Limb (tissue), 2 donors: ENCODE data around the gene GRIK1.

Experiments
- DNase-seq, 2 donors: peaks; one replicate each; pipeline ENCODE4 v3.0.0-alpha.2; 2016; ENCODE audit errors: extremely low spot score in 2 of 2

GRIK1 gene

GRCh38 chr21:29645666-29646553 lies 293.9 kb downstream of the GRIK1 start:
- no peak for DNase-seq

DNA sequence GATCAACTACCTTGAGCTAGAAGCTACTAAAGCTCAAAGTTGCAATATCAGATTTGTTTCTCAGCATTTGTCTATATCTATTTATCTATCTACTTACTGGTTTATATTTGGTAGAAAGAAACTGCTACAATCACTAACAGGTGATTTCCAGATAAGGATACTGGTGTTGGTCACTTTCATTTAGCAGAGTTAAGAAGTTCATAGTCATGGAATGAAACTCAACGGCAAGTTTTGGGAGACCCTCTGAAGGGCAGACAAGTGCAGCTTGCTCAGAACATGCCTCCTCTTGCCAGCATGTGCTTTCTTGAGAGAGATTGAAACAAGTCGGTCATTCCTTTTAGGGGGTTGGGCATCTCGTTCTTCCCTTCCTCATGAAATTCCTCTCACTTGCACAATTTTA lies 296.5 kb downstream of the GRIK1 start:
- no peak for DNase-seq

- no peak for DNase-seq
Observed at GRCh38 chr21:29642551-29643245, 297.1 kb downstream of the GRIK1 start.

DNA sequence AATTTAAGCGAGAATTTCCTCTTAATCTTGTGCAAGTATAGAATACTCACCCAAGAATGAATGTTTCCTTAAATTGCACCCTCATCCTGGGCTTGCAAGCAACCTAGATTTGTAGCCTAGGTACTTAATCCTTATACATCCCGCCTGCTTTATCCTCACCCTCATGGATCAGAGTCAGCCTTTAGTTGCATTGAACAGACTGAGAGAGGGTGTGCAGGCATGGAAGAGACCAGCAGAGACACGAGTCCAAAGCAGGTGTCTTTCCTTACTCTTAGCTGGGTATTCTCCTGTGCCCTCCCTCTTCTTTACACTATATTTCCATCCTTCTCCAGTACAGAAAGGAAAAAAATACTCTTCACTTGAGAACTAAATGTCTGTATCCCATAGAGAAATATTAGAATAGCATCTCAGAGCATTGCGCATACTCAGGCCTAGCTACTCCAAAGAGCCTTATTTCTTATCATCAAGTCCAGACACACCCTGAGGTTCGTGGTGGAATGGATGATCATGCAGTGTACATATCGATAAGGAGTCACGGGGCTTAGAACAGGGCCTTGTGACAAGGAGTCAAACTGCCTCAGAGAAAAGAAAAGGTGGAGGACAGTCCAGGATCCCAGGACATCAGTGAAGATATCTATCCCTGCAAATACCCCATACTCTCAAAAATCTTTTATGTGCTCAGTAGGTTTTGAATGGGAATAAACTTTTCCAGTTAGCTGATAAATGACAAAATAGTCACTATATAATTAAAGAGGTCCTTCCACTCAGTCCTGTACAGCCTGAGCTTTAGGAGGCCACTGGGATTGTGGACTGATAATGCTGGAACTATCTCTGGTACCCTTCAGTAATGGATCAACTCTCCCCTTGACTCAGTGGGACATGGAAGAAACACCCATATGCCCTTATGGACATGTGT lies 297.9 kb downstream of the GRIK1 start:
- DNase-seq = no peak

DNA sequence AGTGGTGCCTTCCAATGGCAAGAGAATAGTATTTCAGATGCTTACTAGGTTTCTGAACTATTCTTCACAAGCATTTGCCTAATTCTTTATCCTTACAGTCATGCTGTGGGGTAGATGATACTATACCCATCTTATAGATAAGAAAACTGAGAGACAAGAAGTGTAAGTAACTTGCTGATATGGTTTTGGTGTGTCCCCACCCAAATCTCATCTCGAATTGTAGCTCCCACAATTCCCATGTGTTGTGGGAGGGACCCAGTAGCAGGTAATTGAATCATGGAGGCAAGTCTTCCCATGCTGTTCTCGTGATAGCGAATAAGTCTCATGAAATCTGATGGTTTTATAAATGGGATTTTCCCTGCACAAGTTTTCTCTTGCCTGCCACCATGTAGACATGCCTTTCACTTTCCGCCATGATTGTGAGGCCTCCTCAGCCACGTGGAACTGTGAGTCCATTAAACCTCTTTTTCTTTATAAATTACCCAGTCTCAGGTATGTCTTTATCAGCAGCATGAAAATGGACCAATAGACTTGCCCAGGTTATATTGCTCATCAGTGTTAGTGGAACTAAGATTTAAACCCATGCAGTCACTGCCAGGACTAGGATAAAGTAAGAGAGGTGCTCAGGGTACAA lies 298.7 kb downstream of the GRIK1 start:
- DNase-seq = no peak

- DNase-seq = no peak
Observed at GRCh38 chr21:29640080-29640508, 299.7 kb downstream of the GRIK1 start.

- DNase-seq = no peak
Observed at GRCh38 chr21:29639366-29640079, 300.3 kb downstream of the GRIK1 start.

GRCh38 chr21:29638761-29639327 lies 301.0 kb downstream of the GRIK1 start:
- no peak for DNase-seq

GRCh38 chr21:29638138-29638537 lies 301.7 kb downstream of the GRIK1 start:
- no peak for DNase-seq

DNA sequence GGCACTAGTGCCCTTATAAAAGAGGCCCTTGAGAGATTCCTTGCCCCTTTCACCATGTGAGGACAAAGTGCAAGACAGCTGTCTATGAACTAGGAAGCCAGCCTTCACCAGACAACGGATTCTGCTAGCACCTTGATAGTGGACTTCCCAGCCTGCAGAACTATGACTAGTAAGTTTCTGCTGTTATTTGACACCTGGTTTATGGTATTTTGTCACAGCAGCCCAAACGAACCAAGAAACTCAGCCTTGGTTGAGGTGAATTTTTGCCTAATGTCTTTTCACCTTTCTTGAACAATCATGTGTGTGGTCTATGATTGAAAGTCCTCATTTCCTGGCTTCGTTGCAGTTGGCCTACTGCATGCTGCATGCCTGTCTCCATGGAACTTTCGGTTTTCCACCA lies 302.2 kb downstream of the GRIK1 start:
- DNase-seq = no peak

DNA sequence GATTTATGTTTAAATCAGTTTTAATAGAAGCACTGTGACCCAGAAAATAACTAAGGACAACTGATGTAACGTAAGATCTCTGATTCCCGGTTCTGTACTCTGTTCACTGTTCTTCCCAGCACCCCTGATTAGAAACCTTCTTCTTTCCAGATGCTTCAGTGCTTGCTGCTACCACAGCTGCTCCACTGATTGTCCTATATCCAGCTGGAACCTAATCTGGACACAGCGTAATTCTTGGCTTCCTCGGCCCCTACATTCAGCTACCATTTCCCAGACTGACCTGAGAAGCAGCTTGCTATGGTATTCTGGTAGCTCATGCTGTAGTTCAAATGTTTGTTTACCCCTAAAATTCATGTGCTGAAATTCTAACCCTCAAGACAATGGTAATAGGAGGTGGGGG lies 302.7 kb downstream of the GRIK1 start:
- no peak for DNase-seq

DNA sequence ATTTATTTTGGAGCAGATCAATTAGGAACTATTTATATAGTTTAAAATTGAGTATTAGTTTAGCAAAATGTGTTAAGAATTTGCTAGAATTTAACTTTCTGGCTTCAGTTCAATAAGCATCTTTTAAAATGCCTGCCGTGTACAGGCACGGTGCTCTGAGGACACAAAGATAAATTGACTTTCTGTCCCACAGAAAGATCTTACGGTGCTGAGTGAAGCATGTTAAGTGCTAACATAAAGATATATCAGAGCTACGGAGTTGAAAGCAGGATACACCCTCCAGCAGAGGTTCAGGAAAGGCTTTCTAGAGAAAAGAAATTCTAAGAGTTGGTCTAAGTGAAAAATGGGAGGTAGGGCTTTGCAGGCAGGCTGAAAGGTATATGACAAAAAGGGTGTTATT lies 305.4 kb downstream of the GRIK1 start:
- no peak for DNase-seq

GRCh38 chr21:29633756-29634155 lies 306.0 kb downstream of the GRIK1 start:
- DNase-seq = no peak

DNA sequence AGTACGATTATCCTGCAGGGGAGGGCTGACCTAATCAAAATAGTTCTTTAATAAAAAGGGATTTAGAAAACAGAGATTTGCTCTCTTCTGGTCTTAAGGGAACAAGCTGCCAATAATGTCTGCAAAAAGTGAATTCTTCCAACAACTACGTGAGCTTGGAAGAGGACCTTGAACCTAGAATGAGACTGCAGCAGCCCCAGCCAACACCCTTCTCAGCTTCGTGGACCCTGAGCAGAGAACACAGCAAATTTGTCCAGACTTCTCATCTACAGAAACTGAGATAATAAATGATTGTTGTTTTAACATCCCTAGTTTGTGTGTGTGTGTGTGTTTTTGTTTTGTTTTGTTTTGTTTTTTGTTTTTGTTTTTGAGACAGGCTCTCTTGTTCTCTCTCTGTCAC lies 309.4 kb downstream of the GRIK1 start:
- no peak for DNase-seq

DNA sequence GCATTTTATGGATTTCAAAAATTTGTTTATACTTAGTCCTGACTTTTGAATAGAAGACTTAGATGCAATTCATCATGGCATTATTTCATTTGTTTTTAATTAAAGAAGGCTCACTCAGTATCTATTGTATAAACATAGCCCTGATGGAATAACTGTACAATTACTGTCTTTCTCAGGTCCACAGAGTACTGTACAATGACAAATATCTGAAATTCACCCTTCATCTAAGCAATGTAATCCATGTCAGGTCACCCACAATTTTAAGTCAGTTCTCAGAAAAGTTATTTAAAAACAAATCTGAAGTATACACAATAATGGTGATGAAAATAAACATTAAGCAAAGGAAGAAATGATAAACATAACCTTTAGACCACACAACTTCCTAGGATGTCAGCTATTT lies 311.9 kb downstream of the GRIK1 start:
- DNase-seq = no peak

- DNase-seq = no peak
Observed at GRCh38 chr21:29626801-29627470, 312.9 kb downstream of the GRIK1 start.

DNA sequence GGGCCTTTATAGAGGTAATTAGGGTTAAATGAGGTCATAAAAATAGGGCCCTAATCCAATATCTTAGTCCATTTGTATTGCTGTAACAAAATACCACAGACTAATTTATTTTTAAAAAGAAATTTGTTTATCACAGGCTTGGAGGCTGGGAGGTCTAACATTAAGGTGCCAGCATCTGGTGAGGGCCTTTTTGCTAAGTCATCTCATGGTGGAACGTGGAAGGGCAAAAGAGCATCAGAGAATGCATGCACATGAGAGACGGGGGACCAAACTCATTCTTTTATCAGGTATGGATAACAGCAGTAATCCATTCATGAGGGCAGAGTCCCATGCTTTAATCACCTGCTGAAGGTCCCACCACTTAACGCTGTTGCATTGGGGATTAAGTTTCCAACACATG lies 313.8 kb downstream of the GRIK1 start:
- DNase-seq = no peak

- no peak for DNase-seq
Observed at GRCh38 chr21:29624776-29625175, 315.0 kb downstream of the GRIK1 start.

DNA sequence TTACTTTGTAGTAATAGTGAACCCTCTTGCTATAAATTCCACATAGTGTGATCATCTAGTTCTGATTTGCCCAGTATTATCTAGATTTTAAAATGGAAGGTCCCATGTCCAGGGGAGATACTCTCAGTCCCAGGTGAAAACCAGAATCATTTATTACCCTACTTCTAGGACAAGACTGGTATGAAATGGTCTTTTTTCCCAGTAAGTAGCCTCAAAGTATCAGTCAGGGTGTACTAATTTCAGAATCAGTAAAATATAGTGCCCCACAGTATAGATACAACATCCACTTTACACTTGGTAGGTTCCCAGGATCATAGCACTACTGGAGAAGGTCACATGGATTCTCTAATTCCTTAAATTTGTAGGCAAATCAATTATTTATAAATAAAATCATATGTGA lies 318.3 kb downstream of the GRIK1 start:
- DNase-seq = no peak
